Mucosa of descending colon (tissue), 3 donors: ENCODE measurements around the gene CD22. TPM values are rescaled to one million over a fixed set of nuclear protein-coding genes. Genes with fewer than 3 reads are reported as not detected.

ENCODE experiments used
- ATAC-seq: fragments of 200-7000 bp; cut with Tn5 transposase; one replicate; pipeline ENCODE4 v1.9.1; 2020; ENCODE audit warnings: mild to moderate bottlenecking, moderate library complexity
- DNase-seq, 3 donors: peaks; one replicate each; pipeline ENCODE4 v3.0.0-alpha.2; 2020
- H3K36me3 ChIP-seq: fragments of 200-600 bp; one replicate; pipeline ENCODE4 v1.8.0; 2021; ENCODE audit warnings: low read depth, mild to moderate bottlenecking
- H3K4me1 ChIP-seq: fragments of 200-600 bp; one replicate; pipeline ENCODE4 v1.8.0; 2021; ENCODE audit warnings: low read depth, mild to moderate bottlenecking
- H3K4me3 ChIP-seq: fragments of 200-600 bp; one replicate; pipeline ENCODE4 v1.8.0; 2021; ENCODE audit warnings: mild to moderate bottlenecking
- H3K9me3 ChIP-seq: fragments of 200-600 bp; one replicate; pipeline ENCODE4 v1.8.0; 2021; ENCODE audit warnings: mild to moderate bottlenecking
- intact Hi-C, 2 donors: fragments of 100-400 bp; cut with DNase I in 1 of 2; cut with micrococcal nuclease in 1 of 2; formaldehyde crosslinking; loops; one replicate each; pipeline versions ENCODE4 v1.11.0 to v1.11.1; 2022; cut with DNase I, micrococcal nuclease
- total RNA-seq, 3 donors: library from RNA; stranded (reverse); fragmentation: NEBNext Ultra II Directional in 2 of 3; extraction: Animal tissue kit (Norgen Biotek cat#: 25700) in 2 of 3; gene quantifications; one replicate each; pipeline versions ENCODE4 v1.2.1 to v1.2.4, GENCODE V29; 2021 to 2023
- TF ChIP-seq, protein P1 (sequence below): fragments of 200-600 bp; IDR thresholded peaks from one replicate; pipeline ENCODE4 v1.8.0; 2022; ENCODE audit warnings: antibody characterized with exemption, mild to moderate bottlenecking
- donor health status: DM: no; HTN: no; CAD: no; lungs with moderate emphysema.
- donor health status: DM: no; HTN: no; CAD: no.
- donor health status: DM: no; HTN: yes; CAD: no.

CD22 gene
- total RNA-seq, 3 donors from 2014 or later = 2.2 to 5.7 (median 4.1) TPM

DNA sequence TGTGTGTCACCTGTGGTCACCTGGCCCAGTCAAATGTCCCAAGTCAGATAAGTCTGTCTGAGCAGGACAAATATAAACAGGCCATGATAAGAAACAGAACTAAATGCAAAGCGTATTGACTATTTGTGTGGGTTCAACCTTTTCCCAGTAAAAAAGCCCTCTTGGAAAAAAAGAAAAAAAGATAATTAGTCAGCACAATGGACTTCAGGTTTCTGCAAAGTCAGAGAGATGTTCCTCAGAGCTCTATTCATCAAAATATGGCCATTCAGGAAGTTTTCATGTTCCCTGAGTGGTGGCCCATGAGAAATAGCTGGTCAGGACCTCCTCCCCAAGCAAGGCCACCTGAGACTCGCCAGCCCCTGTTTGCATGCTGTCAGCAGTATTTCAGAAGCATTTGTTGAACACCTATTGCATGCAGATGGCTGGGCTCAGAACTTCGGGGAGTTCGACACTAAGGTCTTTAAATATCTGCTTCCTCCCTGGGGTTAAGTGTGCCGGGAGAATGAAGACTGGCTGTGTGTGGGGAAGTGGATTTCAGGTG, 32.0 kb downstream of the CD22 start:
- TF ChIP-seq, protein P1, sequence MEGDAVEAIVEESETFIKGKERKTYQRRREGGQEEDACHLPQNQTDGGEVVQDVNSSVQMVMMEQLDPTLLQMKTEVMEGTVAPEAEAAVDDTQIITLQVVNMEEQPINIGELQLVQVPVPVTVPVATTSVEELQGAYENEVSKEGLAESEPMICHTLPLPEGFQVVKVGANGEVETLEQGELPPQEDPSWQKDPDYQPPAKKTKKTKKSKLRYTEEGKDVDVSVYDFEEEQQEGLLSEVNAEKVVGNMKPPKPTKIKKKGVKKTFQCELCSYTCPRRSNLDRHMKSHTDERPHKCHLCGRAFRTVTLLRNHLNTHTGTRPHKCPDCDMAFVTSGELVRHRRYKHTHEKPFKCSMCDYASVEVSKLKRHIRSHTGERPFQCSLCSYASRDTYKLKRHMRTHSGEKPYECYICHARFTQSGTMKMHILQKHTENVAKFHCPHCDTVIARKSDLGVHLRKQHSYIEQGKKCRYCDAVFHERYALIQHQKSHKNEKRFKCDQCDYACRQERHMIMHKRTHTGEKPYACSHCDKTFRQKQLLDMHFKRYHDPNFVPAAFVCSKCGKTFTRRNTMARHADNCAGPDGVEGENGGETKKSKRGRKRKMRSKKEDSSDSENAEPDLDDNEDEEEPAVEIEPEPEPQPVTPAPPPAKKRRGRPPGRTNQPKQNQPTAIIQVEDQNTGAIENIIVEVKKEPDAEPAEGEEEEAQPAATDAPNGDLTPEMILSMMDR = no peak
- Histone ChIP-seq H3K4me1 (no peaks in the 10 kb centered on the region), H3K9me3 (no peaks in the 10 kb centered on the region), H3K4me3 (no peak overlapping the region), H3K36me3 (no peaks in the 10 kb centered on the region)
- DNase-seq (no peak), ATAC-seq (no peak)
- intact Hi-C loops = no loop called here

DNA sequence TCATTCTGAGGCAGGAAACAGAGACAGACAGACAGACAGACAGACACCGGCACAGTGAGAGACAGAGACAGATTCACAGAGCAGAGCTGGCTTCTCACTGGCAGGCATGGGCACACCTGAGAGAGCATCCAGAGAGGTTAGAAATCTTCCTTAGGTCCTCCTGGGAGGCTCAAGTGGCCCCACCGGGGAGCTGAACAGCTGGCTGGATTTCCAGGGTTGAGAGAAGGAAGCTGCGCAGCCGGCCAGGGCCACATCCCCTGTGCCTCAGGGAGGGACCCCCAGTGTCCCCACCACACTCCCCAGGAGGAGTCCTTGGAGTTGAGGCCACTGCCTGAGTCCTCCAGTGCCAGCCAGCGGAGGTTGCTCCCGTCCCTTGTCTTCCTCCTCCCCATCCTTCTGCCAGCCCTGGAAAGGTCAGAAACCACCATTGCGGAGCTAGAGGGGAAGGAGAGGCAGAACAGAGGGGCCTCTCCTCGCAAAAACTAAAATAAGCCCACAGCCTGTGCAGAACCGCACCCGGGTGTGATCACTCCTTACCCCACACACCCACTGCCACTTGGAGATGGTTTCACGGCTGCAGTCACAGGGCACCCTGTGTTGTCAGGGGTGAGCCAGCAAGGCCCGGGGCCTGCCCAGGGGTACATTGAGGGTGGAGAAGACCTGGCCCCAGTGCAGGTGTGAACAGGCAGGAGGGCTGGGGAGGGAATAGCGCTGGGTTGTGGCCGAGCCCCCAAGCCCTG, 33.4 kb downstream of the CD22 start:
- TF ChIP-seq, protein P1 = no peak
- ATAC-seq (no peak), DNase-seq (no peak)
- no peaks in the 10 kb centered on the region for H3K9me3 ChIP-seq
- no peaks in the 10 kb centered on the region for H3K36me3 ChIP-seq
- no peaks in the 10 kb centered on the region for H3K4me1 ChIP-seq
- no peak overlapping the region for H3K4me3 ChIP-seq
- intact Hi-C loops = no loop called here

DNA sequence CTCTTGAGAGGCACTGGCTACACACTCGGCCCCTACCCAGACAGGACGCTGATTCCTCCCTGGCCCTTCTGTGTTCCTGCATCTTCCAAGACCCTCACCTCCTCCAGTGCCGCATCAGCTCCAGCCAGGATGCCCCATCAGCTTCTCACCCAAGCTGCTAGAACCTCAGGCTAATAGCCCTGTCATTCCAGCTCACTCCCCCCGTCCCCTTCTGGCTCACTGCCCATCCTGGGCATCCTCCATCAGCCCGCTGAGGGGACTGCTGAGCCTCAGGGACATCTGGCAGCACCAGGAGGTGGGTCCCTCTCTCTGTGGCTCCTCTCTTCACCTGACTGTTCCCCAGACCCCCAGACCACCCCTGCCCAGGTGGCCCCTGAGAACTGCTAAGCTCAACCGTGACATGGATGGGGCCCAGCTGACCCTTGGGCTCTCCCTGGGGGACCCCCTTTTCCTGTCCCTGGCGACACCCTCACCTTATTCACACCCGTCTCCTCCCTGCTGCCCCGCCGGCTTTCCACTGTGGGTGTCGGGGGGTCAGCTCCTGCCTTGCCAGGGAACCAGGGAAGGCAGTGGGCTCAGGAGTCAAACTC, 34.1 kb downstream of the CD22 start:
- H3K36me3 ChIP-seq = no peaks in the 10 kb centered on the region
- DNase-seq (no peak), ATAC-seq (no peak)
- intact Hi-C loops = no loop called here
- no peaks in the 10 kb centered on the region for H3K9me3 ChIP-seq
- TF ChIP-seq, protein P1 = no peak
- H3K4me1 ChIP-seq = no peaks in the 10 kb centered on the region
- no peak overlapping the region for H3K4me3 ChIP-seq

DNA sequence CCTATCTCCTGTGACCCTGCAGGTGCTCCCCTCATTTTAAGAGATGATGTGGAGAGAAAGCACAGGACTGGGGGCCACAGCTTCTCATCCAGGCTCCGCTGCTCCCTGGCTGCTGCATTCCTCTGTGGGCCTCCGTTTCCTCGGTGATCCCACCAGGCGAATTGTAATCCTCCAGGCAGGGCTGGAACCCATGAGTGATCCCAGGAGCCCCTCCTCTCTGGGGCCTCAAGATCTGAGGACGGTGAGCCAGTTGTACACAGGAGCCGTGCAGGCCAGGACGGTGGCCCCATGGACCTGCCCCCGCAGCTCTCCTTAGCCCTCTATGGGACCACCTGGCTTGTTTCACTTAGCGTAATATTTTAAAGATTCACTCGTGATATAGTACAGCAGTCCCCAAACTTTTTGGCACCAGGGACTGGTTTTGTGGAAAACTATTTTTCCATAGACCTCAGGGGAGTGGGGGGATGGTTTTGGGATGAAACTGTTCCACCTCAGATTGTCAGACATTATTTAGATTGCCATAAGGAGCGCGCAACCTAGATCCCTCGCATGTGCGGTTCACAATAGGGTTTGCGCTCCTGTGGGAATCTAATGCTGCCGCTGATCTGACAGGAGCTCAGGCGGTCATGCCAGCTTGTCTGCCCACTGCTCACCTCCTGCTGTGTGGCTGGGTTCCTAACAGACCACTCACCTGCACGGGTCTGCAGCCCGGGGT, 34.9 kb downstream of the CD22 start:
- Histone ChIP-seq H3K4me1 (no peaks in the 10 kb centered on the region), H3K9me3 (no peaks in the 10 kb centered on the region), H3K36me3 (no peaks in the 10 kb centered on the region), H3K4me3 (no peak overlapping the region)
- intact Hi-C loops = no loop called here
- no peak for ATAC-seq
- TF ChIP-seq, protein P1 = no peak
- no peak for DNase-seq

DNA sequence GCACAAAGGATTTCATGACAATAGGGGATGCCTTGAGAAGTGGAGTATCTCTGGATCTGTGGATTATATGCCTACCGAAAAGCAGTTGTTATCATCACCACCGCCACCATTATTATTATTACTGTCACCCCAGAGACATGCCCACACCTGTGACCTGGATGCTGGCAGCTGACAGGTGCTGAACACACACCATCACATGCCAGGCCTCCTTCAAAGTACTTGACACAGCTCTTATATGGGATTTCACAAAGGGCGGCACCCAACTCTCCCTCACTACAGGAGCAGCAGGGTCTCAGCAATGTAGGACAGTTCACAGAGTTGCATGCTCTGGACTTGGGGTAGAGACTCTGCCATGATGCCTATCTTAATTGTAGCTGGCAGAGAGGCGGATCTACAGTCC, 36.3 kb downstream of the CD22 start:
- ATAC-seq (no peak), DNase-seq (no peak)
- no peaks in the 10 kb centered on the region for H3K36me3 ChIP-seq
- H3K9me3 ChIP-seq = no peaks in the 10 kb centered on the region
- intact Hi-C loops = no loop called here
- TF ChIP-seq, protein P1 = no peak
- H3K4me1 ChIP-seq = no peaks in the 10 kb centered on the region
- H3K4me3 ChIP-seq = no peak overlapping the region
